Measurements from ENCODE around the gene RTKN. TPM values are rescaled to one million over a fixed set of nuclear protein-coding genes. Genes with fewer than 3 reads are reported as not detected.

RTKN gene, protein sequence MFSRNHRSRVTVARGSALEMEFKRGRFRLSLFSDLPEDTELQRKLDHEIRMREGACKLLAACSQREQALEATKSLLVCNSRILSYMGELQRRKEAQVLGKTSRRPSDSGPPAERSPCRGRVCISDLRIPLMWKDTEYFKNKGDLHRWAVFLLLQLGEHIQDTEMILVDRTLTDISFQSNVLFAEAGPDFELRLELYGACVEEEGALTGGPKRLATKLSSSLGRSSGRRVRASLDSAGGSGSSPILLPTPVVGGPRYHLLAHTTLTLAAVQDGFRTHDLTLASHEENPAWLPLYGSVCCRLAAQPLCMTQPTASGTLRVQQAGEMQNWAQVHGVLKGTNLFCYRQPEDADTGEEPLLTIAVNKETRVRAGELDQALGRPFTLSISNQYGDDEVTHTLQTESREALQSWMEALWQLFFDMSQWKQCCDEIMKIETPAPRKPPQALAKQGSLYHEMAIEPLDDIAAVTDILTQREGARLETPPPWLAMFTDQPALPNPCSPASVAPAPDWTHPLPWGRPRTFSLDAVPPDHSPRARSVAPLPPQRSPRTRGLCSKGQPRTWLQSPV
- total RNA-seq = 5.9 and 9.3 TPM in 2 replicates

DNA sequence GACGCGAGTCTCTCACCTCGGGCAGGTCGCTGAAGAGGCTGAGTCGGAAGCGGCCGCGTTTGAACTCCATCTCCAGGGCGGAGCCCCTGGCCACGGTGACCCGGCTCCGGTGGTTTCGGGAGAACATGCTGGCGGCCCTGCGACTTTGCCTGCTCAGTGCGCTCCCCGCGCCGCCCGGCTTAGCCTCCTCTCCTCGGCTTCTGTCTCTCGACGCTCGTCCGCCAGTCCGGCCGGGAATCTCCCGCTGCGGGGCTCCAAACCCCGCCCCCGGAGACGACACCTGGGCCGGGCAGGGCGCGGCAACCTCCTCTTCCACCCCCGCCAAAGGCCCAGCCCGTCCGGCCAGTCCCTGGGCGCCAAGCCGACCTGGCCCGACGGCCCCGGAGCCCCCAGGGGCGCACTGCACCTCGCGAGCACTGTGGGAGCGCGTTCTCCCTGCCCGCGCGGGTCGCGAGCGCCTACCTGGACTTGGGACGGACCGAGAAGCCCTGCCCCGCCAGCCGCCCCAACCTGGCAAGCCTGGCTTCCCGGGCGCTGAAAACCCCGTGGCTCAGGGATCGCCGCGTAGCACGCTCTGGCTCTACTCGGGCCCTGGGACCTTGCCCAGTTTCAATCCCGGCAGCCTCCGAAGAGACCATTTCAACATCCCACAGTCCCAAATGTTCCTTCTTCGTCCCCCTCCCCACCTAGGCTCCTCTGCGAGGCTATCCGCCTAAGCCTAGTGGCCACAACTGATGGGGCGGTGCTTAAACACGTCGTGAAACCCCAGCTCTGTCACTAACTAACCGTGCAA, at the start of gene RTKN:
Gene RTKN, minus strand, starts transcription at position 248 of the 793 bp plus-strand sequence. Its CDS starts 121 bp downstream, at position 127.

GRCh38 chr2:74482801-74483674, 41.3 kb upstream of the RTKN start, which contains the start of the genes CCDC142 and TTC31:
CCDC142 (minus strand) TSS chr2:74482998; CDS start chr2:74482837, 161 bp downstream.
TTC31 (plus strand) TSS chr2:74483081; CDS start chr2:74483096, 15 bp downstream.

DNA sequence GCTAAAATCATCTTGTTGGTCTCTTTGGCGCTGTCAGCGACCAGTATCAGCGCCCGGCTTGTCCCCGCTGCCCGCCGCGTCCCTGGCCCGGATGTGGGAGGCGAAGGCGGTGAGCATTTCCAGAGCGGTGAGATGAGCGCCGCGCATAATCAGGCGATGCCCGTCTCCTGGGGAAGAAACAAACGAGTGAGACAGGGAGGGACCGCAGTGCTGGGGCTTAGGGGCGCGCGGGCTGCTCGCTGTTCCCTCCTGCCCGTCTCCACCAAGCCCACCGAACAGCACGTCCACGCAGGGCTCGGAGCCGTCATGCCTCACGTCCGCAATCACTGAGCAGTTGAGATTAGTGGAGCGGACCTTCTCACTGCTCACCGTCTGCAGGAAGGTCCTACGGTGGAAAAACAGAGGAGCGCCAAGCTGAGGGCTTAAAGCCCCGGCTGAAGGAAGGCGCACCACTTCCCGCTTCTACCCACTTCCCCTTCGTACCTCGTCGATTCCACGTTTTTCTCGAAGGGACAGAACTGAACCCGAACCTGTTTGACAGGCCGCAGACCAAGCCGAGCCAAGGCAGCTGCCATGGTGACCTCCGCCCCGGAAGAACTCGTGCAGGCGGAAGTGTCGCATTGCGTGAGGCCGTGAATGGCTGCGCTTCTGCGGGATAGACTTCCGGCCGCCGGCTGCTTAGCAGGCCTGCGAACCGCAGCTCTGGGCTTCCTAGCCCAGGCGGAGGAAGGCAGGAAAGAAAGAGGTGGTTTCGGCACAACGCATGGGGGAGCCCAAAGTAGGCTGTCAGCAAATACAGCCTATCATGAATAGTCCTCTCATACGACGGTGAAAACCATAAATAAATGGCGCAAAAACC, 30.6 kb upstream of the RTKN start, which contains the start of gene MRPL53:
Gene MRPL53, minus strand, starts transcription at position 595 of the 859 bp plus-strand sequence. Its CDS starts 20 bp downstream, at position 575.

GRCh38 chr2:74458132-74458937, 16.6 kb upstream of the RTKN start, which contains the start of gene WBP1:
WBP1 (plus strand) TSS chr2:74458438; CDS start chr2:74458603, 165 bp downstream.

GRCh38 chr2:74454654-74455511, 13.1 kb upstream of the RTKN start, which contains the start of gene INO80B:
INO80B (plus strand) TSS chr2:74455087; CDS start chr2:74455117, 30 bp downstream.

GRCh38 chr2:74421221-74421870, 20.4 kb downstream of the RTKN start, which contains the start of the genes C2orf81 and WDR54:
C2orf81 (minus strand) TSS chr2:74421619; CDS start chr2:74421560, 59 bp downstream.
WDR54 (plus strand) TSS chr2:74421730; CDS start chr2:74422154, 424 bp downstream.

GRCh38 chr2:74379851-74380789, 61.6 kb downstream of the RTKN start, which contains the start of gene DCTN1:
DCTN1 (minus strand) TSS chr2:74380311; CDS start chr2:74380037, 274 bp downstream.

Other genes with a start within 250 kb of the RTKN start
- gene MTHFD2, start 243.3 kb downstream of the RTKN start, total RNA-seq = 96.7 and 106 TPM in 2 replicates
- gene SLC4A5, start 98.5 kb downstream of the RTKN start, total RNA-seq = 0.79 and 0.80 TPM in 2 replicates
- 125 and 133 TPM in 2 replicates for gene DCTN1, start 61.6 kb downstream of the RTKN start, total RNA-seq
- gene C2orf81, start 20.3 kb downstream of the RTKN start, total RNA-seq = 0.40 and 0.50 TPM in 2 replicates
- 32.2 and 37.7 TPM in 2 replicates for gene WDR54, start 20.2 kb downstream of the RTKN start, total RNA-seq
- gene INO80B, start 13.2 kb upstream of the RTKN start, total RNA-seq = 6.6 and 12.3 TPM in 2 replicates
- 19.2 and 19.5 TPM in 2 replicates for gene WBP1, start 16.5 kb upstream of the RTKN start, total RNA-seq
- gene MOGS, start 23.4 kb upstream of the RTKN start, total RNA-seq = 56.5 and 57.4 TPM in 2 replicates
- gene MRPL53, start 30.7 kb upstream of the RTKN start, total RNA-seq = 17.3 and 18.4 TPM in 2 replicates
- 20.1 and 22.0 TPM in 2 replicates for gene CCDC142, start 41.1 kb upstream of the RTKN start, total RNA-seq
- 14.0 and 17.8 TPM in 2 replicates for gene TTC31, start 41.1 kb upstream of the RTKN start, total RNA-seq
- gene LBX2, start 57.7 kb upstream of the RTKN start, total RNA-seq = 3.2 and 3.5 TPM in 2 replicates
- gene PCGF1, start 65.8 kb upstream of the RTKN start, total RNA-seq = 10.8 and 12.8 TPM in 2 replicates
- not detected in 2 replicates for gene TLX2, start 72.5 kb upstream of the RTKN start, total RNA-seq
- gene DQX1, start 84.3 kb upstream of the RTKN start, total RNA-seq = 0.13 TPM in 1 of 2 replicates, not detected in the other
- 78.2 and 88.7 TPM in 2 replicates for gene AUP1, start 87.8 kb upstream of the RTKN start, total RNA-seq
- gene HTRA2, start 88.0 kb upstream of the RTKN start, total RNA-seq = 35.8 and 36.2 TPM in 2 replicates
- 0.72 and 0.93 TPM in 2 replicates for gene LOXL3, start 112.0 kb upstream of the RTKN start, total RNA-seq
- gene DOK1, start 112.8 kb upstream of the RTKN start, total RNA-seq = 6.9 and 10.7 TPM in 2 replicates
- gene M1AP, start 206.4 kb upstream of the RTKN start, total RNA-seq = not detected in 2 replicates
- 4.9 and 5.5 TPM in 2 replicates for gene SEMA4F, start 212.3 kb upstream of the RTKN start, total RNA-seq

All from thoracic aorta endothelial cell (primary cell).